DMS79 treated with DMSO at 0.1 percent for 48 hours (cell line): ENCODE data around the gene FITM1.

Source experiments
- DNase-seq: peaks from one replicate; lab custom pipeline; 2025; lab: John Stamatoyannopoulos, UW

FITM1 gene

DNA sequence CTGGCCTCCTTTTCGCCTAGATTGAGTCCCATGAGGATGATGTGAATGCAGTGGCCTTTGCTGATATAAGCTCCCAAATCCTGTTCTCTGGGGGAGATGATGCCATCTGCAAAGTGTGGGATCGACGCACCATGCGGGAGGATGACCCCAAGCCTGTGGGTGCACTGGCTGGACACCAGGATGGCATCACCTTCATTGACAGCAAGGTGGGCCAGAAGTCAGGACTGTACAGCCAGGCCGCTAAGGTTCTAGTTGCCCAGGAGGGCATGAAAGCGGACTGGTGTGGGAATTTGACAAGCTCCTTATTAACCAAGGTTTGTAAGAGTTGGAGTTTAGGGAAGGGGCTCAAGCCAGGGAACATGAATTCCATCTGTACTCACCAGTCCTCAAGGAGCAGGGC lies 10.8 kb upstream of the FITM1 start:
- DNase-seq = no peak

- DNase-seq = no peak
Observed at GRCh38 chr14:24121210-24121609, 9.2 kb upstream of the FITM1 start.

DNA sequence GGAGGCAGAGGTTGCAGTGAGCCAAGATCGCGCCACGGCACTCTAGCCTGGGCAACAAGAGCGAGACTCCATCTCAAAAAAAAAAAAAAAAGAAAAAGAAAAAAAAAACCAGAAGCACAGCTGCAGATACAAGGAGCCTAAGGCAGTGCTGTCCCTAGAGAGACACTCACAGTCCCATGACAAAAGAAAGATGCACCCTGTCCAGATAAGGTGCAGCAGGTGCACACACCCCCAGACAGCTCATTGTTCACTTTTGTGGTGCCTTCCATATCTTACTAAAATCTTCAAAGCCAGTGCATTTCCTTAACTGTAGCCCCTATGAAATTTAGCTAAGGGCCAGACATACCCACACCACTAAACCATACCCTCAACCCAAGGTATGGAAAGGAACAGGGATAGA lies 8.0 kb upstream of the FITM1 start:
- no peak for DNase-seq

DNA sequence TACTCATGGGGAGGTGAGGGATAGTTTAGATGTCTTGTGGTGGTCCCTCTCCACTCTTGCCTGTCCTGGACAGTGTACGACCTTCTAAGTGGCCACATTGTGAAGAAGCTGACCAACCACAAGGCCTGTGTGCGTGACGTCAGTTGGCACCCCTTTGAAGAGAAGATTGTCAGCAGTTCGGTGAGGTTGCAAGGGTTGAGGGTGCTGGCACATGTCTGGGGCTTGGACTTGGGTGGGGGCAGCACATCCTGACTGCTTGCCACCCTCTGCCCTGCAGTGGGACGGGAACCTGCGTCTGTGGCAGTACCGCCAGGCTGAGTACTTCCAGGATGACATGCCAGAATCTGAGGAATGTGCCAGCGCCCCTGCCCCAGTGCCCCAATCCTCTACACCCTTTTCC lies 7.6 kb upstream of the FITM1 start:
- no peak for DNase-seq

GRCh38 chr14:24123424-24124417 lies 6.7 kb upstream of the FITM1 start:
- DNase-seq = no peak

DNA sequence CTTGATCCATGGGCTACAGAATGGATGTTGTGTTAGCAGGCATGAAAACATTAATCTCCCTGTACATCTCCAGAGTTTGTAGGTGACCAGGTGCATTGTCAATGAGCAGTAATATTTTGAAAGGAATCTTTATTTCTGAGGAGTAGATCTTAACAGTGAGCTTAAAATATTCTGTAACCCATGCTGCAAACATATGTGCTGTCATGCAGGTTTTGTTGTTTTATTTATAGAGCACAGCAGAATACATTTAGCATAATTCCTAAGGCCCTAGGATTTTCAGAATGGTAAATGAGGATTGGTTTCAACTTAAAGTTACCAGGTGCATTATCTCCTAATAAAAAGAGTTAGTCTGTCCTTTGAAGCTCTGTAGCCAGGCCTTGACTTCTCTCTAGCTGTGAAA lies 3.5 kb upstream of the FITM1 start:
- no peak for DNase-seq

DNA sequence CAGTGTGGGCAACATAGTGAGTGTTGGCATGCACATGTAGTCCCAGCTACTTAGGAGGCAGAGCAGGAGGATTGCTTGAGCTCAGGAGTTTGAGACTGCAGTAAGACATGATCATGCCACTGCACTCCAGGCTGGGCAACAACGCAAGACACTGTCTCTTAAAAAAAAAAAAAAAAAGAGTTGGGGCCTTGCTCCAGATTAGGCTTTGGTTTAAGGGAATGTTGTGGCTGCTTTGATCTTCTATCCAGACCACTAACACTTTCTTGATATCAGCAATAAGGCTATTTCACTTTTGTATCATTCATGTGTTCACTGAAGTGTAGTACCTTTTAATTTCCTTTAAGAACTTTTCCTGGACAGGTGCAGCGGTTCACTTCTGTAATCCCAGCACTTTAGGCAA lies 2.8 kb upstream of the FITM1 start:
- DNase-seq = no peak

DNA sequence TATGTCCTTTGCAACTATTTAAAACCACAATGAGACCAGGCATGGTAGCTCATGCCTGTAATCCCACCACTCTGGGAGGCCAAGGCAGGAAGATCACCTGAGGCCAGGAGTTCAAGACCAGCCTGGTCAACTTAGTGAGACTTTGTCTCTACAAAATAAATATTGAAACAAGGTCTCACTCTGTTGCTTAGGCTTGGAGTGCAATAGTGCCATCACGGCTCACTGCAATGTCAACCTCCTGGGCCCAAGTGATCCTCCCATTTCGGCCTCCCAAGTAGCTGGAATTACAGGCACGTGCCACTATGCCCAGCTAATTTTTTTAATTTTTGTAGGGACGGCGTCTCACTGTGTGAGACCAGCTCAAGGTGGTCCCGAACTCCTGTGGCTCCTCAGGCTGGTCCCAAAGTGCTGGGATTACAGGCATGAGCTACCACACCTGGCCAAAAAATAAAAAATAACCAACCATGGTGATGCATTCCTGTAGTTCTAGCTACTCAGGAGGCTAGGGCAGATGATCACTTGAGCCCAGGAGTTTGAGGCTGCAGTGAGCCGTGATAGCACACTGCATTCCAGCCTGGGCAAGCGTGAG lies 955 bp upstream of the FITM1 start:
- DNase-seq = no peak

- no peak for DNase-seq
Observed at GRCh38 chr14:24130717-24131548, 474 bp downstream of the FITM1 start.

DNA sequence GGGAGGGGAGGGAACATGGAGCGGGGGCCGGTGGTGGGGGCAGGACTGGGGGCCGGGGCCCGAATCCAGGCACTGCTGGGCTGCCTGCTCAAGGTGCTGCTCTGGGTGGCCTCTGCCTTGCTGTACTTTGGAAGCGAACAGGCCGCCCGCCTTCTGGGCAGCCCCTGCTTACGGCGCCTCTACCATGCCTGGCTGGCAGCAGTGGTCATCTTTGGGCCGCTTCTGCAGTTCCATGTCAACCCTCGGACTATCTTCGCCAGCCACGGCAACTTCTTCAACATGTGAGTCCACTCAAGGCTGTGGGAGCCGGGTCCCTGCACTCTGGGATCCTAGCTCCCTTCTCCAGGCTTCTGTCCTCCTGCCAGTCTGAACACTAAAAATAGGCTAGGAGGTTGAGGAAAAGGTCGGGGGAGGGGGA lies 1.1 kb downstream of the FITM1 start:
- DNase-seq = no peak

DNA sequence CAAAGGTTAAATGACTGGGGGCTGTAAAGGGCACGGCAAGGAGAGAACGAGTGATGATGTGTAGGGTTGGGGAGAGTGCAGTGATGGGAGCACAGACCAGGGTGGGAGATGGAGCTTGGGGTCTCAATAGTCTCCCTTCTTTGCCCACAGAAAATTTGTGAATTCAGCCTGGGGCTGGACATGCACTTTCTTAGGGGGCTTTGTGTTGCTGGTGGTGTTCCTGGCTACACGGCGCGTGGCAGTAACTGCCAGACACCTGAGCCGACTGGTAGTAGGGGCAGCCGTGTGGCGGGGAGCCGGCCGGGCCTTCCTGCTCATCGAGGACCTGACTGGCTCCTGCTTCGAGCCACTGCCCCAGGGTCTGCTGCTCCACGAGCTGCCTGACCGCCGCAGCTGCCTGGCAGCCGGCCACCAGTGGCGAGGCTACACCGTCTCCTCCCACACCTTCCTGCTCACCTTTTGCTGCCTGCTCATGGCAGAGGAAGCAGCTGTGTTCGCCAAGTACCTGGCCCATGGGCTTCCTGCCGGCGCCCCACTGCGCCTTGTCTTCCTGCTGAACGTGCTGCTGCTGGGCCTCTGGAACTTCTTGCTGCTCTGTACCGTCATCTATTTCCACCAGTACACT lies 1.7 kb downstream of the FITM1 start:
- DNase-seq = peak; percentile 49

DNA sequence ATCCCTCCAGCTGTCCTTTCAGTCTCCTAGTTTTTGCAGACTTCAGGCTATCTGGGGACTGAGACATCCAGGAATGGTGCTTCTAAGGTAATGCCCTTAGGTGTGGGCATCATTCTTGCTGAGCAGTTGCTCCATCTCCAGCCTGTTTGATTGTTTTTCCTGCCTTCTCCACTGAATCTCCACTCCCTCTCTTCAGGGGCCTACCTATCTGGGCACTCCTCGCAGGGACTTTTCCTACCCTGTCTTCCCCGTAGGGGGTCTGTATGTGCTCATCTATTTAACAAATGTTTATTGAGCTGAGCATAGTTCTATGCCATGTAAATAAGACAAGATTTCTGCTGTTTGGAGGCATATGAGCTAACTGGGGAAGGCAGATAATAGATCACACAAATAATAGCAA lies 2.5 kb downstream of the FITM1 start:
- DNase-seq = no peak

GRCh38 chr14:24133735-24134134 lies 3.3 kb downstream of the FITM1 start:
- DNase-seq = no peak

GRCh38 chr14:24135584-24135833 lies 5.0 kb downstream of the FITM1 start:
- peak; percentile 83 for DNase-seq

- DNase-seq = peak; percentile 96
Observed at GRCh38 chr14:24135834-24136683, 5.6 kb downstream of the FITM1 start, which contains the start of gene PSME1. Gene PSME1 (plus strand): TSS chr14:24136194. CDS start chr14:24136263, 69 bp downstream.

GRCh38 chr14:24136684-24137528 lies 6.4 kb downstream of the FITM1 start:
- DNase-seq = no peak

GRCh38 chr14:24137529-24138395 lies 7.3 kb downstream of the FITM1 start:
- DNase-seq = no peak

GRCh38 chr14:24138396-24139271 lies 8.2 kb downstream of the FITM1 start:
- DNase-seq = no peak
